ENCODE results near the gene ARRB1.

Gene ARRB1

GRCh38 chr11:75249704-75250103, 101.8 kb downstream of the ARRB1 start:
- DNase-seq (ENCODE audit: low read depth, low spot score): no peak
- Histone ChIP-seq H3K36me3 (ENCODE audit: control insufficient read depth, insufficient read depth, low read length) (no peaks in the 10 kb centered on the region), H3K4me1 (ENCODE audit: control insufficient read depth, insufficient read depth, low read length) (no peaks in the 10 kb centered on the region), H3K27ac (ENCODE audit: low read length) (no peak overlapping the region), H3K4me3 (ENCODE audit: low read length) (no peak overlapping the region), H3K27me3 (ENCODE audit: control insufficient read depth, insufficient read depth, low read length) (no peaks in the 10 kb centered on the region), H3K9me3 (ENCODE audit: control insufficient read depth, insufficient read depth, low read length) (no peaks in the 10 kb centered on the region)
- WGBS (ENCODE audit: insufficient coverage, insufficient read length): no CpG with 5 or more reads among the region's 3 CpGs

- Histone ChIP-seq H3K36me3 (ENCODE audit: control insufficient read depth, insufficient read depth, low read length) (no peaks in the 10 kb centered on the region), H3K27ac (ENCODE audit: low read length) (no peak overlapping the region), H3K27me3 (ENCODE audit: control insufficient read depth, insufficient read depth, low read length) (peaks cover 1% of the 10 kb centered on the region; the same call in 1 of the 2 replicates), H3K9me3 (ENCODE audit: control insufficient read depth, insufficient read depth, low read length) (no peaks in the 10 kb centered on the region), H3K4me3 (ENCODE audit: low read length) (no peak overlapping the region), H3K4me1 (ENCODE audit: control insufficient read depth, insufficient read depth, low read length) (no peaks in the 10 kb centered on the region)
- WGBS (ENCODE audit: insufficient coverage, insufficient read length): no CpG with 5 or more reads among the region's 11 CpGs
- DNase-seq (ENCODE audit: low read depth, low spot score): no peak
Measured at GRCh38 chr11:75248924-75249256, 102.6 kb downstream of the ARRB1 start.

- Histone ChIP-seq H3K4me3 (ENCODE audit: low read length) (no peak overlapping the region), H3K4me1 (ENCODE audit: control insufficient read depth, insufficient read depth, low read length) (peaks cover 3% of the 10 kb centered on the region; the same call in 1 of the 2 replicates), H3K27me3 (ENCODE audit: control insufficient read depth, insufficient read depth, low read length) (peaks cover 19% of the 10 kb centered on the region), H3K36me3 (ENCODE audit: control insufficient read depth, insufficient read depth, low read length) (no peaks in the 10 kb centered on the region), H3K27ac (ENCODE audit: low read length) (no peak overlapping the region), H3K9me3 (ENCODE audit: control insufficient read depth, insufficient read depth, low read length) (no peaks in the 10 kb centered on the region)
- DNase-seq (ENCODE audit: low read depth, low spot score): no peak
- no CpG with 5 or more reads among the region's 11 CpGs for WGBS (ENCODE audit: insufficient coverage, insufficient read length)
Measured at GRCh38 chr11:75246671-75247350, 104.7 kb downstream of the ARRB1 start.

DNA sequence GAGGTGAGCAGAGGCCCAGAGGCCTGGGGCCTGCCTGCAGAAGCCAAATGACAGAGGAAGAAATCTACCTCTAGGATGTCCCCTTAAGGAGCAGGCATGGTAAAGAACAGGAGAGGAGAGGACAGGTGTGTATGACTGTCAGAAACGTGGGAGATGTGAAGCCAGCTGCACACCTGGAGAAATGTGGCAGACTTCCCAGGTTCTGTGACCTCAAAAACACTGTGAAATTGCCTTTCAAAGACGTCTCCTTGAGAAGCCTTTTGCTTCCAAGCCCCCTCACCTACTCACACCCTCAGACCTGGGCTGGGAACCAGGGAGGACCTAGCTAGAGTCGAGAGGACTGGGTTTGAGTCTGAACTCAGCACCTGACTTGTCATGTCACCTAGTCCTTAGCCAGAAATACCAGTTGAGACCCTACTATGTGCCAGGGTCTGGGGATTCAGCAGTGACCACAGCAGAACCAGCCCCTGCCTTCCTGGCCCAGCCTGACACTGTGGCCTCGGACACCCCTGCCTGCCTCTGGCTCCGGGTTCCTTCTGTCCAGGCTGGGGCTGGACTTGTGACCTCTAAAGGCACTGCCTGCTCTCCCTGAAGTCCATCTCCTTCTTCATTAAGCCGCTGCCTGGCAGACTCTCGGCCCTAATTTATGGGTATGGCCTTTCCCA, 105.3 kb downstream of the ARRB1 start:
- peaks cover 3% of the 10 kb centered on the region; the same call in 1 of the 2 replicates for H3K4me1 ChIP-seq (ENCODE audit: control insufficient read depth, insufficient read depth, low read length)
- no peaks in the 10 kb centered on the region for H3K9me3 ChIP-seq (ENCODE audit: control insufficient read depth, insufficient read depth, low read length)
- H3K27ac ChIP-seq (ENCODE audit: low read length): no peak overlapping the region
- no CpG with 5 or more reads among the region's 7 CpGs for WGBS (ENCODE audit: insufficient coverage, insufficient read length)
- no peak overlapping the region for H3K4me3 ChIP-seq (ENCODE audit: low read length)
- H3K27me3 ChIP-seq (ENCODE audit: control insufficient read depth, insufficient read depth, low read length): peaks cover 19% of the 10 kb centered on the region
- H3K36me3 ChIP-seq (ENCODE audit: control insufficient read depth, insufficient read depth, low read length): no peaks in the 10 kb centered on the region
- DNase-seq (ENCODE audit: low read depth, low spot score): no peak

GRCh38 chr11:75245356-75246005, 106.0 kb downstream of the ARRB1 start:
- H3K4me3 ChIP-seq (ENCODE audit: low read length): no peak overlapping the region
- H3K9me3 ChIP-seq (ENCODE audit: control insufficient read depth, insufficient read depth, low read length): no peaks in the 10 kb centered on the region
- H3K4me1 ChIP-seq (ENCODE audit: control insufficient read depth, insufficient read depth, low read length): peaks cover 3% of the 10 kb centered on the region; the same call in 1 of the 2 replicates
- no CpG with 5 or more reads among the region's 5 CpGs for WGBS (ENCODE audit: insufficient coverage, insufficient read length)
- peaks cover 19% of the 10 kb centered on the region for H3K27me3 ChIP-seq (ENCODE audit: control insufficient read depth, insufficient read depth, low read length)
- no peaks in the 10 kb centered on the region for H3K36me3 ChIP-seq (ENCODE audit: control insufficient read depth, insufficient read depth, low read length)
- H3K27ac ChIP-seq (ENCODE audit: low read length): no peak overlapping the region
- DNase-seq (ENCODE audit: low read depth, low spot score): no peak

DNA sequence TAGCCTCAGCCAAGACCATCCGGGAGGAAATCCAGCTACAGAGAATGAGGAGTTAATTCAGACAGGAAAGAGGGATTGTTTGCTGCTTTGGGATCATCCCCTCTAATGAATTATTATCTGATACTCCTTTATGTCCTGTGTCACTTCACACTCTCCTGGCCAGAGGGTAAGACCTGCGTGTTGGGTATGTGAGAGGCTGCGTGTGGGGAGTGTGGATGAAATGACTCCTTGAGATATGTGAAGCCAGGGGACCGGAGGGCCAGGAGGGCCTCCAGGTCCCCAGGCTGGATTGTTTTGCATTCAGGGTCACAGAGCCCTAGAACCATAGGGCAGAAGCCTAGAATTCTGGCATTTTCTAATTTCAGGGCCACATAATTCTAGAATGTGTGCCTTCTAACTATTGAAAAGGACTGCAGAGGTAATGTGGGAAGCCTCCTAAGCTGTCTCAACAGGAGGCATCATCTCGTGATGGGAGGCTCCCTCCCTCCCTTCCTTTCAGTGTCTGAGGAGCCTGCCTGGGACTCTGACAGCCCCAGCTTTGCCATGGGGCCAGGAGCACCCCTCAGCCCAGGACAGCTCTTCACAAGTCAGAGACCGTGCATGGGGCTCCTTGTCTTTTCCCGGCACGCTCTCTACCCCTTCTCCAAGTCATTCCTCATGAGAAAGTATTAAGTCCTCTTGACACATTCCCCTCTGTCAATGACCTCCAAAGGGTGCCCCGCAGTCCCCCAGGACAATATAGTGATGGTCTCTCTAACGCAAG, 107.2 kb downstream of the ARRB1 start:
- Histone ChIP-seq H3K4me3 (ENCODE audit: low read length) (no peak overlapping the region), H3K27ac (ENCODE audit: low read length) (no peak overlapping the region), H3K9me3 (ENCODE audit: control insufficient read depth, insufficient read depth, low read length) (no peaks in the 10 kb centered on the region), H3K36me3 (ENCODE audit: control insufficient read depth, insufficient read depth, low read length) (no peaks in the 10 kb centered on the region), H3K27me3 (ENCODE audit: control insufficient read depth, insufficient read depth, low read length) (peaks cover 23% of the 10 kb centered on the region), H3K4me1 (ENCODE audit: control insufficient read depth, insufficient read depth, low read length) (peaks cover 8% of the 10 kb centered on the region)
- WGBS (ENCODE audit: insufficient coverage, insufficient read length): no CpG with 5 or more reads among the region's 10 CpGs
- DNase-seq (ENCODE audit: low read depth, low spot score): no peak

DNA sequence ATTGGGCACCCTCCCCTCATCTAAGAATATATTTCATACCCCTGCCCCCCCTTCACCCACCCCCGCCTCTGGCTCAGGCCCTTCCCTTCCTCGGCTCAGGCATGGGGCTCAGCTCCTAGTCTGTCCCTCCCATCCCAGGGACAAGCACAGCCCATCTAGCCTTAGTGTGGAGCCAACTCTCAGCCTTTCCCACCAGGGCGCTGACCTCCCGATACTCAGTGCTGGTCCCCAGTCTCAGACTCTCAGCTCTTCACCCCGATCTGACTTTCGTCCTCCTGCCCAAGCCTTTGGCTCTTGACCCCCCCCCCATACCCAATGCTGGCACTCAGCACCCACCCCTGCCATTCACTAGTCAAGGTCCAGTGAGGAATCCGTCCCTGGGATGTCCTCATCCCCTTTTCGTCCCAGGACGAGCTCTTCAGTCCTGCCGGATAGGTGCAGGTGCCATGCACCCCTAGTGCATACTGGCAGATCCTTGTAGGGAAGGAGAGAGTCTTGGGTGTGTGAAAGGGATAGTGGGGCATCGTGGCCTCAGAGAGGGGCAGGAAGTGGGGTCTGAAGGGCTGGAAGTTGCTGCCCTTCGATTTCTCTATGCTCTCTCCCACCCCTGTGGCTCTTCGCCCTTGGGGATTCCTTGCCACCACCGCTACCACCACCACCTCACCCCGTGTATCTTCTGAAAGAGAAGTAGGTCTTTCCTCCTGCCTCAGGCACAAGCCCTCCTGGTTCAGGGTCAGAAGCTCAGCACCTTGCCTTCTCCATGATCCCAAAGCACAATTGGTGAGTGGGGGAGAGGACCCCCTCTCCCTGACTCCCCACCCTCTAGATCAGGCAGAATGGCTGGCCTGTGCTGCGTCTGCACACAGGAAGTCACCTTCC, 108.5 kb downstream of the ARRB1 start:
- no peak for DNase-seq (ENCODE audit: low read depth, low spot score)
- H3K9me3 ChIP-seq (ENCODE audit: control insufficient read depth, insufficient read depth, low read length): no peaks in the 10 kb centered on the region
- H3K4me3 ChIP-seq (ENCODE audit: low read length): no peak overlapping the region
- no peaks in the 10 kb centered on the region for H3K36me3 ChIP-seq (ENCODE audit: control insufficient read depth, insufficient read depth, low read length)
- H3K27ac ChIP-seq (ENCODE audit: low read length): no peak overlapping the region
- peaks cover 9% of the 10 kb centered on the region for H3K4me1 ChIP-seq (ENCODE audit: control insufficient read depth, insufficient read depth, low read length)
- peaks cover 23% of the 10 kb centered on the region for H3K27me3 ChIP-seq (ENCODE audit: control insufficient read depth, insufficient read depth, low read length)
- WGBS (ENCODE audit: insufficient coverage, insufficient read length): no CpG with 5 or more reads among the region's 16 CpGs

DNA sequence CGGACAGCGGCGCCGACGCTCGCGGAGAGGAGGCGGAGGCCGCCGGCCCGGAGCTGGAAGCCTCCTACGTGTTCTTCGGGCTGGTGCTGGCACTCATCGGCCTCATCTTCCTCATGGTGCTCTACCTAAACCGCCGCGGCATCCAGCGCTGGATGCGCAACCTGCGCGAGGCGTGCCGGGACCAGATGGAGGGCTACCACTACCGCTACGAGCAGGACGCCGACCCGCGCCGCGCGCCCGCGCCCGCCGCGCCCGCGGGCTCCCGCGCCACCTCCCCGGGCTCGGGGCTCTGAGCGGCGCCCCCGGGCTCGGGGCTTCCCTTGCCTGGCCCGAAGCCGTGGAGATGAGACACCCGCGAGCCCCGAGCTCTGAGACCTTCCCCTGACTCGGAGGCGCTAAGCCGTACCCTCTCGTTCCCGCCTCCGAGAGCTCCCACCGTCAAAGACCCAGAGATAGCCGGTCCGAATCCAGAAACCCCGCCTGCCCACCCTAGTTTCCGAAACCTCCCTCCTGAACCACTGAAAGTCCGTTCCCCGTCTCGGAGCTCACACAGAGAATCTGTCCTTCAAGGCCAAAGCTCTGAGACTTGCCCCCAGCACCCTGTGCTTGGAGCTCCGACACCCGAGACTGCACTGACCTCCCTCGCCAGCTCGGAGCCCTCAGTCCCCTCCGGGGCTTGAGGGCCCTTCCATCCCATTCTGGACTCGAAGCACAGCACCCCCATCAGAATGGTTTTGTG, 109.4 kb downstream of the ARRB1 start:
- H3K9me3 ChIP-seq (ENCODE audit: control insufficient read depth, insufficient read depth, low read length): no peaks in the 10 kb centered on the region
- H3K27ac ChIP-seq (ENCODE audit: low read length): no peak overlapping the region
- peak overlapping the region; percentile 61; the same call in 1 of the 2 replicates for H3K4me3 ChIP-seq (ENCODE audit: low read length)
- peaks cover 23% of the 10 kb centered on the region for H3K27me3 ChIP-seq (ENCODE audit: control insufficient read depth, insufficient read depth, low read length)
- DNase-seq (ENCODE audit: low read depth, low spot score): no peak
- peaks cover 9% of the 10 kb centered on the region for H3K4me1 ChIP-seq (ENCODE audit: control insufficient read depth, insufficient read depth, low read length)
- no peaks in the 10 kb centered on the region for H3K36me3 ChIP-seq (ENCODE audit: control insufficient read depth, insufficient read depth, low read length)
- WGBS (ENCODE audit: insufficient coverage, insufficient read length): no CpG with 5 or more reads among the region's 72 CpGs

DNA sequence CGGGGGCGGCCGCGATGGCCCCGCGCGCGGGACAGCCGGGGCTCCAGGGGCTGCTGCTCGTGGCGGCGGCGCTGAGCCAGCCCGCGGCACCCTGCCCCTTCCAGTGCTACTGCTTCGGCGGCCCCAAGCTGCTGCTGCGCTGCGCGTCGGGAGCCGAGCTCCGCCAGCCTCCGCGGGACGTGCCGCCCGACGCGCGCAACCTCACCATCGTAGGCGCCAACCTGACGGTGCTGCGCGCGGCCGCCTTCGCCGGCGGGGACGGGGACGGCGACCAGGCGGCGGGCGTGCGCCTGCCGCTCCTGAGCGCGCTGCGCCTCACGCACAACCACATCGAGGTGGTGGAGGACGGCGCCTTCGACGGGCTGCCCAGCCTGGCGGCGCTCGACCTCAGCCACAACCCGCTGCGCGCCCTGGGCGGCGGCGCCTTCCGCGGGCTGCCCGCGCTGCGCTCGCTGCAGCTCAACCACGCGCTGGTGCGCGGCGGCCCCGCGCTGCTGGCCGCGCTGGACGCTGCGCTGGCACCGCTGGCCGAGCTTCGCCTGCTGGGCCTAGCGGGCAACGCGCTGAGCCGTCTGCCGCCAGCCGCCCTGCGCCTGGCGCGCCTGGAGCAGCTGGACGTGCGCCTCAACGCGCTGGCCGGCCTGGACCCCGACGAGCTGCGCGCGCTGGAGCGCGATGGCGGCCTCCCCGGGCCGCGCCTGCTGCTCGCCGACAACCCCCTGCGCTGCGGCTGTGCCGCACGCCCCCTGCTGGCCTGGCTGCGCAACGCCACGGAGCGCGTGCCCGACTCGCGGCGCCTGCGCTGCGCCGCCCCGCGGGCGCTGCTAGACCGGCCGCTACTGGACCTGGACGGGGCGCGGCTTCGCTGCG, 110.2 kb downstream of the ARRB1 start:
- Histone ChIP-seq H3K36me3 (ENCODE audit: control insufficient read depth, insufficient read depth, low read length) (no peaks in the 10 kb centered on the region), H3K9me3 (ENCODE audit: control insufficient read depth, insufficient read depth, low read length) (no peaks in the 10 kb centered on the region), H3K27ac (ENCODE audit: low read length) (no peak overlapping the region), H3K27me3 (ENCODE audit: control insufficient read depth, insufficient read depth, low read length) (peaks cover 23% of the 10 kb centered on the region), H3K4me3 (ENCODE audit: low read length) (peak overlapping the region; percentile 61; the same call in 1 of the 2 replicates), H3K4me1 (ENCODE audit: control insufficient read depth, insufficient read depth, low read length) (peaks cover 10% of the 10 kb centered on the region)
- no CpG with 5 or more reads among the region's 140 CpGs for WGBS (ENCODE audit: insufficient coverage, insufficient read length)
- DNase-seq (ENCODE audit: low read depth, low spot score): no peak

All from iPS DF 6.9 (cell line).